Gastrocnemius medialis (tissue), 4 donors: Measurements from ENCODE around the gene SH2D2A. TPM values are rescaled to one million over a fixed set of nuclear protein-coding genes. Genes with fewer than 3 reads are reported as not detected.

Source experiments
- ATAC-seq, 2 donors: fragments of 150-250 bp; one replicate each; pipeline ENCODE4 v1.9.1; 2016
- DNase-seq, 2 donors: peaks; one replicate each; pipeline ENCODE4 v3.0.0-alpha.2; 2019
- H3K27ac ChIP-seq, 4 donors: fragments of 200-600 bp; sonication (generic); 1 replicate in 1 of 4; 2 replicates in 3 of 4; pipeline ENCODE4 v1.5.1; 2016 to 2018; ENCODE audit warnings: mild to moderate bottlenecking in 2 of 4, moderate library complexity in 1 of 4
- H3K27me3 ChIP-seq, 3 donors: fragments of 200-600 bp; sonication (generic) in 2 of 3; 1 replicate in 1 of 3; 2 replicates in 2 of 3; pipeline versions ENCODE4 v1.5.1 to v1.6.0; 2016 to 2019; ENCODE audit warnings: mild to moderate bottlenecking in 1 of 3, moderate library complexity in 1 of 3
- H3K36me3 ChIP-seq, 2 donors: fragments of 200-600 bp; sonication (generic) in 1 of 2; one replicate each; pipeline ENCODE4 v1.5.1; 2017 to 2018
- H3K4me1 ChIP-seq, 2 donors: fragments of 200-600 bp; sonication (generic) in 1 of 2; one replicate each; pipeline ENCODE4 v1.5.1; 2016 to 2017; ENCODE audit warnings: mild to moderate bottlenecking in 2 of 2
- H3K4me3 ChIP-seq, 4 donors: fragments of 200-600 bp; sonication (generic) in 3 of 4; 1 replicate in 1 of 4; 2 replicates in 3 of 4; pipeline ENCODE4 v1.5.1; 2016 to 2019; ENCODE audit warnings: mild to moderate bottlenecking in 2 of 4
- H3K9me3 ChIP-seq, 3 donors: fragments of 200-600 bp; sonication (generic) in 2 of 3; 1 replicate in 1 of 3; 2 replicates in 2 of 3; pipeline ENCODE4 v1.5.1; 2016 to 2019
- CTCF ChIP-seq, 5 experiments: fragments of 450-650 bp in 3 of 5; fragments of 200-600 bp in 2 of 5; sonication (generic) in 2 of 5; IDR thresholded peaks in 4 of 5; conservative IDR thresholded peaks in 1 of 5; 1 replicate in 4 of 5; 2 replicates in 1 of 5; pipeline ENCODE4 v1.5.1; 2016 to 2019; ENCODE audit warnings: antibody characterized with exemption in 5 of 5, mild to moderate bottlenecking in 3 of 5, moderate library complexity in 3 of 5
- POLR2A ChIP-seq, 2 donors: fragments of 450-650 bp; IDR thresholded peaks; one replicate each; pipeline ENCODE4 v1.6.1; 2017; ENCODE audit warnings: antibody characterized with exemption in 2 of 2, mild to moderate bottlenecking in 2 of 2, moderate library complexity in 2 of 2
- in situ Hi-C, 4 donors: fragments of 200-750 bp; cut with MboI; loops; one replicate each; pipeline versions ENCODE4 v1.15.0 to v1.8.0; 2017; ENCODE audit warnings: low sequenced_read_pairs in 4 of 4
- intact Hi-C: fragments of 100-400 bp; cut with DNase I; formaldehyde crosslinking; loops from one replicate; pipeline ENCODE4 v1.15.1; 2023; ENCODE audit warnings: low total_unique reads
- total RNA-seq, 4 donors: library from RNA; depleted of rRNA; stranded (reverse); fragments of >200 nt; gene quantifications; one replicate each; pipeline versions ENCODE4 v1.1.0 to v1.2.3, GENCODE V29; 2016

The SH2D2A gene
- total RNA-seq, 4 donors from 2014 or later, result 0.82 to 1.1 TPM; not detected in 2

- ATAC-seq, result no peak
- in situ Hi-C loops, result loop anchor here in 2 of 4 donors (5.0 to 25.0 kb wide), 3 partner anchors 55 to 170 kb away; partner anchors contain the start of genes CRABP2 (in 1 of the 2) and NES (in 1 of the 2)
- no peak overlapping the region for H3K4me3 ChIP-seq
- peaks cover 41 to 50% (median 45%) of the 10 kb centered on the region in 3 donors for H3K27me3 ChIP-seq
- no peak overlapping the region for H3K27ac ChIP-seq
- intact Hi-C loops, result no loop called here
- DNase-seq, result no peak
- H3K9me3 ChIP-seq, result no peaks in the 10 kb centered on the region
- no peaks in the 10 kb centered on the region for H3K36me3 ChIP-seq
- peaks cover 10 to 29% of the 10 kb centered on the region in 2 donors for H3K4me1 ChIP-seq
- TF ChIP-seq POLR2A (IDR thresholded peaks at IDR 0.05) (no peak), CTCF (IDR thresholded peaks at IDR 0.05 in 4 of 5, conservative IDR thresholded peaks at IDR 0.05 in 1 of 5) (no peak)
Observed at GRCh38 chr1:156857532-156857931, 40.9 kb upstream of the SH2D2A start.

- H3K36me3 ChIP-seq, result no peaks in the 10 kb centered on the region
- intact Hi-C loops, result no loop called here
- H3K4me1 ChIP-seq, result peaks cover 10 to 39% of the 10 kb centered on the region in 2 donors
- ATAC-seq, result no peak
- H3K4me3 ChIP-seq, result no peak overlapping the region
- no peak overlapping the region for H3K27ac ChIP-seq
- no peak for TF ChIP-seq POLR2A (IDR thresholded peaks at IDR 0.05)
- TF ChIP-seq CTCF (IDR thresholded peaks at IDR 0.05 in 4 of 5, conservative IDR thresholded peaks at IDR 0.05 in 1 of 5), result no peak
- no peaks in the 10 kb centered on the region for H3K9me3 ChIP-seq
- peaks cover 31 to 38% (median 36%) of the 10 kb centered on the region in 3 donors for H3K27me3 ChIP-seq
- DNase-seq, result no peak
- in situ Hi-C loops, result loop anchor here in 2 of 4 donors (5.0 to 25.0 kb wide), 3 partner anchors 54 to 169 kb away; partner anchors contain the start of genes CRABP2 (in 1 of the 2) and NES (in 1 of the 2)
Observed at GRCh38 chr1:156856282-156856785, 39.7 kb upstream of the SH2D2A start.

DNA sequence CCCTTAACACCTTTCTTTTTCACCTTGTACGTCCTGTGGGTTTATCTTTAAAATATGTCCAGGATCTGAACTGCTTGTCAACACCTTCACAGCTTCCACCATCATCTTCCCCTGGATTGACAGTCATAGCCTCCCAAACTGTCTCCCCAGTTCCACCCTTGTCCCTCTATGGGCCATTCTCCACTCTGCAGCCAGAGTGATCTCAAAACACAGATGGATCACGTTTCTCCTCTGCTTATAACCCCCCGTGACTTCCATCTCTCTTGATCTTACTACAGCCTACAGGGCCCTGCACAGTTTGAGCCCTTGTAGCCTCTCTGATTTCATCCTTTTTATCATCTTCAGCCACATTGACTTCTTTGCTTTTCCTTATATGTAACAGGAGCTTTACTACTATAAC lies 38.0 kb upstream of the SH2D2A start:
- peaks cover under 1 to 30% of the 10 kb centered on the region in 2 donors for H3K4me1 ChIP-seq
- in situ Hi-C loops, result loop anchor here in 2 of 4 donors (5.0 to 25.0 kb wide), 3 partner anchors 52 to 167 kb away; partner anchors contain the start of genes CRABP2 (in 1 of the 2) and NES (in 1 of the 2)
- H3K27me3 ChIP-seq, result peaks cover 14 to 21% (median 19%) of the 10 kb centered on the region in 3 donors
- no peak overlapping the region for H3K27ac ChIP-seq
- TF ChIP-seq CTCF (IDR thresholded peaks at IDR 0.05 in 4 of 5, conservative IDR thresholded peaks at IDR 0.05 in 1 of 5) (no peak), POLR2A (IDR thresholded peaks at IDR 0.05) (no peak)
- intact Hi-C loops, result no loop called here
- no peaks in the 10 kb centered on the region for H3K9me3 ChIP-seq
- no peak overlapping the region for H3K4me3 ChIP-seq
- no peaks in the 10 kb centered on the region for H3K36me3 ChIP-seq
- no peak for DNase-seq
- ATAC-seq, result no peak

DNA sequence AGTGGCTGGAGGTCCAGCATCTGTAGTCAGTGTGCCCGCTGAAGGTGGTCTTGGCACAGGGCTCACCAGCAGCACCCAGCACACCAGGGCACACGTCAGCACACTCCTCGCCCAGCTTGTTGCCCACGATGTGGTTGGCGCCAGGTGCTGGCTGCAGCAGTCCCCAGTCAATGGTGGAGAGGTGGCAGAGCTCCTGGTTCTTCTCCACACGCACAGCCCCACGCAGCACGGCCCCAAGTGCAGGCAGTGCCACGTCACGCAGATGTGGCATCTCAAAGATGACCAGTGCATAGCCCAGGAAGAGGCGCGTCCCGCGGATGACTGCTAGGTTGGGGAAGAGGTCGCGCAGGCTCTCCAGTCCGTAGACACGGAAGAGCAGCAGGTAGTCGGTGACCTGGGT lies 37.1 kb upstream of the SH2D2A start:
- ATAC-seq, result no peak
- no peak for TF ChIP-seq POLR2A (IDR thresholded peaks at IDR 0.05)
- no peak for TF ChIP-seq CTCF (IDR thresholded peaks at IDR 0.05 in 4 of 5, conservative IDR thresholded peaks at IDR 0.05 in 1 of 5)
- no peak overlapping the region for H3K27ac ChIP-seq
- DNase-seq, result no peak
- peaks cover 8 to 16% (median 12%) of the 10 kb centered on the region in 3 donors for H3K27me3 ChIP-seq
- intact Hi-C loops (no loop called here), in situ Hi-C loops (loop anchor here in 2 of 4 donors (25.0 kb wide), 2 partner anchors 141 to 166 kb away; partner anchors contain the start of genes CRABP2 (in 1 of the 2) and NES (in 1 of the 2))
- H3K4me3 ChIP-seq, result no peak overlapping the region
- H3K36me3 ChIP-seq, result no peaks in the 10 kb centered on the region
- peaks cover 0 to 21% of the 10 kb centered on the region in 2 donors for H3K4me1 ChIP-seq
- H3K9me3 ChIP-seq, result no peaks in the 10 kb centered on the region
